H9 (cell line): ENCODE data around the gene LTBP2. TPM values are rescaled to one million over a fixed set of nuclear protein-coding genes. Genes with fewer than 3 reads are reported as not detected.

Experiments
- DNase-seq: peaks from one replicate; pipeline ENCODE4 v3.0.0-alpha.2; 2017
- H2AFZ ChIP-seq: one replicate; pipeline ENCODE4 v1.6.1; 2013; ENCODE audit warnings: mild to moderate bottlenecking, low read length, control low read depth, moderate library complexity
- H2AK5ac ChIP-seq: 2 replicates; pipeline ENCODE4 v1.6.1; 2013; ENCODE audit warnings: low read length, control low read depth, mixed read lengths; ENCODE audit not compliant: insufficient read length
- H2BK120ac ChIP-seq: one replicate; pipeline ENCODE4 v1.6.1; 2013; ENCODE audit warnings: low read depth, mild to moderate bottlenecking, low read length, control low read depth, inconsistent platforms; ENCODE audit not compliant: poor library complexity, severe bottlenecking
- H2BK12ac ChIP-seq: 2 replicates; pipeline ENCODE4 v1.6.1; 2013; ENCODE audit warnings: low read length, control low read depth, mixed read lengths, low read depth; ENCODE audit not compliant: insufficient read length
- H2BK15ac ChIP-seq: 2 replicates; pipeline ENCODE4 v1.6.1; 2013; ENCODE audit warnings: low read depth, low read length, control low read depth
- H2BK20ac ChIP-seq: one replicate; pipeline ENCODE4 v1.6.1; 2013; ENCODE audit warnings: low read depth, mild to moderate bottlenecking, low read length, control low read depth, inconsistent platforms; ENCODE audit not compliant: poor library complexity, severe bottlenecking
- H2BK5ac ChIP-seq: 2 replicates; pipeline ENCODE4 v1.6.1; 2013; ENCODE audit warnings: low read length, control low read depth, mixed read lengths; ENCODE audit not compliant: insufficient read length
- H3K14ac ChIP-seq: 2 replicates; pipeline ENCODE4 v1.6.1; 2013; ENCODE audit warnings: low read length, control low read depth; ENCODE audit not compliant: insufficient read depth
- H3K18ac ChIP-seq: 2 replicates; pipeline ENCODE4 v1.6.1; 2013; ENCODE audit warnings: low read depth, mild to moderate bottlenecking, mixed read lengths, low read length, control low read depth; ENCODE audit not compliant: insufficient read length
- H3K23ac ChIP-seq: 2 replicates; pipeline ENCODE4 v1.6.1; 2013; ENCODE audit warnings: low read length, control low read depth, mixed read lengths, low read depth; ENCODE audit not compliant: insufficient read length
- H3K23me2 ChIP-seq: 2 replicates; pipeline ENCODE4 v1.6.1; 2013; ENCODE audit warnings: low read depth, mild to moderate bottlenecking, mixed read lengths, low read length, control low read depth; ENCODE audit not compliant: insufficient read length, poor library complexity, severe bottlenecking
- H3K27ac ChIP-seq: 2 replicates; pipeline ENCODE4 v1.5.1; 2013; ENCODE audit warnings: low read length, control low read depth, mixed read lengths, low read depth; ENCODE audit not compliant: insufficient read length
- H3K27me3 ChIP-seq: 2 replicates; pipeline ENCODE4 v1.6.1; 2013; ENCODE audit warnings: low read length, control low read depth, inconsistent platforms; ENCODE audit not compliant: insufficient read depth
- H3K4ac ChIP-seq: 2 replicates; pipeline ENCODE4 v1.6.1; 2013; ENCODE audit warnings: low read depth, mild to moderate bottlenecking, control low read depth, inconsistent platforms, low read length, moderate library complexity
- H3K4me1 ChIP-seq: 2 replicates; pipeline ENCODE4 v1.6.1; 2013; ENCODE audit warnings: low read length, control low read depth, inconsistent platforms; ENCODE audit not compliant: insufficient read depth
- H3K4me2 ChIP-seq: 2 replicates; pipeline ENCODE4 v1.6.1; 2013; ENCODE audit warnings: low read length, control low read depth, mixed read lengths; ENCODE audit not compliant: insufficient read length, insufficient read depth
- H3K56ac ChIP-seq: 2 replicates; pipeline ENCODE4 v1.6.1; 2013; ENCODE audit warnings: low read depth, mild to moderate bottlenecking, mixed read lengths, low read length, control low read depth; ENCODE audit not compliant: insufficient read length
- H3K79me1 ChIP-seq: 2 replicates; pipeline ENCODE4 v1.6.1; 2013; ENCODE audit warnings: low read depth, mild to moderate bottlenecking, moderate library complexity, low read length, control low read depth, inconsistent platforms; ENCODE audit not compliant: insufficient read depth, poor library complexity, severe bottlenecking
- H3K79me2 ChIP-seq: 2 replicates; pipeline ENCODE4 v1.6.1; 2013; ENCODE audit warnings: low read length, control low read depth, inconsistent platforms; ENCODE audit not compliant: insufficient read depth
- H3K9ac ChIP-seq: 2 replicates; pipeline ENCODE4 v1.6.1; 2013; ENCODE audit warnings: low read length, control low read depth, mixed read lengths; ENCODE audit not compliant: insufficient read length; ENCODE audit errors: extremely low read depth
- H3K9me3 ChIP-seq: one replicate; pipeline ENCODE4 v1.6.1; 2013; ENCODE audit warnings: low read depth, low read length, inconsistent platforms; ENCODE audit not compliant: control insufficient read depth
- H3T11ph ChIP-seq: one replicate; pipeline ENCODE4 v1.6.1; 2013; ENCODE audit warnings: mild to moderate bottlenecking, low read length, control low read depth, inconsistent platforms
- H4K20me1 ChIP-seq: one replicate; pipeline ENCODE4 v1.6.1; 2013; ENCODE audit not compliant: control insufficient read depth, insufficient read length, insufficient read depth
- H4K5ac ChIP-seq: 2 replicates; pipeline ENCODE4 v1.6.1; 2013; ENCODE audit warnings: low read depth, mild to moderate bottlenecking, mixed read lengths, low read length, control low read depth; ENCODE audit not compliant: insufficient read length
- H4K8ac ChIP-seq: replicated peaks from 2 replicates; pipeline ENCODE4 v1.6.1; 2013; ENCODE audit warnings: low read length, control low read depth, mixed read lengths, low read depth; ENCODE audit not compliant: insufficient read length
- H4K91ac ChIP-seq: 2 replicates; pipeline ENCODE4 v1.6.1; 2013; ENCODE audit warnings: low read depth, mild to moderate bottlenecking, moderate library complexity, mixed read lengths, low read length, control low read depth; ENCODE audit not compliant: insufficient read length
- H3K27ac Mint-ChIP-seq, 3 experiments: 2 replicates in 2 of 3; 3 replicates in 1 of 3; pipeline ENCODE4 v1.8.0; 2020 to 2021; ENCODE audit warnings: mixed read lengths in 3 of 3, mild to moderate bottlenecking in 1 of 3, moderate library complexity in 1 of 3
- H3K27me3 Mint-ChIP-seq: 2 replicates; pipeline ENCODE4 v1.8.0; 2021; ENCODE audit warnings: low read depth, mild to moderate bottlenecking, moderate library complexity, mixed read lengths
- H3K36me3 Mint-ChIP-seq, 3 experiments: 2 replicates in 2 of 3; 3 replicates in 1 of 3; pipeline ENCODE4 v1.8.0; 2020 to 2021; ENCODE audit warnings: low read depth in 3 of 3, mixed read lengths in 3 of 3; ENCODE audit not compliant: insufficient read depth in 1 of 3
- H3K4me1 Mint-ChIP-seq, 2 experiments: 2 replicates each; pipeline ENCODE4 v1.8.0; 2020; ENCODE audit warnings: mixed read lengths in 2 of 2
- H3K4me3 Mint-ChIP-seq, 2 experiments: 2 replicates in 1 of 2; 3 replicates in 1 of 2; pipeline ENCODE4 v1.8.0; 2020 to 2021; ENCODE audit warnings: mild to moderate bottlenecking in 2 of 2, mixed read lengths in 2 of 2, moderate library complexity in 1 of 2
- H3K9me3 Mint-ChIP-seq, 2 experiments: 2 replicates in 1 of 2; 3 replicates in 1 of 2; pipeline ENCODE4 v1.8.0; 2020; ENCODE audit warnings: mild to moderate bottlenecking in 2 of 2, mixed read lengths in 2 of 2, moderate library complexity in 1 of 2
- WGBS: extraction: QIAGEN DNeasy Blood & Tissue Kit; methylation state at CpG from one replicate; pipeline ENCODE4 v1.1.7; 2013; ENCODE audit warnings: missing lambda C conversion rate, low lambda C conversion rate, mixed read lengths; ENCODE audit not compliant: insufficient read length; ENCODE audit errors: extremely low coverage; 5-methylcytosine and 5-hydroxymethylcytosine counted together
- total RNA-seq: library from RNA; stranded (reverse); gene quantifications from 2 replicates; pipeline ENCODE4 v1.2.1, GENCODE V29; 2021
- TF ChIP-seq, protein P1 (sequence below): fragments of 200-600 bp; sonication (generic); conservative IDR thresholded peaks from 3 replicates; pipeline ENCODE4 v1.8.0; 2021; ENCODE audit warnings: antibody characterized with exemption, mild to moderate bottlenecking

LTBP2 gene
- total RNA-seq, 1 experiment from 2014 or later: 0.77 TPM

DNA sequence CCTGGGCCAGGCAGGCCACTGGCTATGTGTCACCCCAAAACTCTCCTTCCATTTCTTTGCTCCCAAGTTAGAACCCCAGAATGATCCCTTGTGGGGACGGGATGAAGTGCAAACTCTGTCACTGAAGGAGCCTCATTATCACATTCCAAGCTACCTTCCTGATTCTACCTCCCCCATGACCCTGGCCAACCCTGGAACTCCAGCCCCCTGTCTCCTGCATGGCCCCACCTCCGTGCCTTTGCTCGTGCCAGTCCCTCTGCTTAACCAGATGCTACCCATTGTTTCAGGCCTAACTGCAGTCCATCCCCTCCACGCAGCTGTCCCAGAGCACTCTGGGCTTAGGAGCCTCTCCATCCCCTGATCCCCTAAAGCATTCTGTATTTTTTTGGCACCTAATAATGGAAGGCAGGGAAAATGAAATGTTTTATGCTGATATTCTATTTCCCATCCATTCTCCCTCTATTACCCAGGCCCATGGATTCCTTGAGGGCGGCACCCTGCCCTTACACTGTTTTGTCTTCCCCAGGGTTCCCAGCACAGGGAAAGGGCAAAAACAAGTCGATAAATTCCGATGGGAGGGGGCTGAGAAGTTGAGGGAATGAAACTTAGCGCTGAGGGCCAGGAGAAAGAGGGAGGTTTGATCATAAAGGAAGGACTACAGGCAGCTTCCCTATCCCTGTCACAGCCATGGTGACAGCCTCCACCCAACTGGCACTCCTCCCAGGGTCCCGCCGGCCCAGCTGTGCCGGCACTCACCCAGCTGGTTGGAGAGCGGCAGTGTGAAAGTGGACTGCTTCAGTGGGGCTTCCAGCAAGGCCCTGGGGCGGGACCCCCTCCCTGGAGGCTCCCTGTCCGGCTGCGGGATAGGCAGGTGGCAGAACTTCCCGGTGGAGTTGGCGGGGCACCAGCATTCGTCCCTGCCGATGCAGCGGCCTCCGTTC is 60.3 kb downstream of the LTBP2 start:
- Histone ChIP-seq H2BK120ac (no peak overlapping the region), H2BK20ac (no peak overlapping the region), H4K5ac (no peak overlapping the region), H2AFZ (no peak overlapping the region), H3K4me2 (no peak overlapping the region), H3K4me1 (no peaks in the 10 kb centered on the region; the same call in 1 of the 2 replicates), H4K8ac (no peak overlapping the region), H3K4ac (no peak overlapping the region), H2BK12ac (no peak overlapping the region), H3K79me1 (no peaks in the 10 kb centered on the region), H3K56ac (no peak overlapping the region), H4K91ac (no peak overlapping the region), H3K23me2 (no peaks in the 10 kb centered on the region), H2BK5ac (no peak overlapping the region), H3K9me3 (no peaks in the 10 kb centered on the region), H3K27ac (no peak overlapping the region), H3K14ac (no peak overlapping the region), H2AK5ac (no peak overlapping the region), H3K79me2 (no peaks in the 10 kb centered on the region), H3K18ac (no peak overlapping the region), H4K20me1 (no peaks in the 10 kb centered on the region), H3K9ac (no peak overlapping the region), H3T11ph (no peak overlapping the region), H3K27me3 (no peaks in the 10 kb centered on the region), H3K23ac (no peak overlapping the region), H2BK15ac (no peak overlapping the region)
- Mint-ChIP-seq H3K27ac (peak overlapping the region; percentile 32 to 86 (median 51); a peak in 5 of 7 replicates), H3K27me3 (peaks cover 1% of the 10 kb centered on the region; the same call in 1 of the 2 replicates), H3K4me3 (no peak overlapping the region), H3K9me3 (no peaks in the 10 kb centered on the region), H3K4me1 (peaks cover 8 to 21% of the 10 kb centered on the region in 2 experiments), H3K36me3 (no peaks in the 10 kb centered on the region)
- TF ChIP-seq, protein P1, sequence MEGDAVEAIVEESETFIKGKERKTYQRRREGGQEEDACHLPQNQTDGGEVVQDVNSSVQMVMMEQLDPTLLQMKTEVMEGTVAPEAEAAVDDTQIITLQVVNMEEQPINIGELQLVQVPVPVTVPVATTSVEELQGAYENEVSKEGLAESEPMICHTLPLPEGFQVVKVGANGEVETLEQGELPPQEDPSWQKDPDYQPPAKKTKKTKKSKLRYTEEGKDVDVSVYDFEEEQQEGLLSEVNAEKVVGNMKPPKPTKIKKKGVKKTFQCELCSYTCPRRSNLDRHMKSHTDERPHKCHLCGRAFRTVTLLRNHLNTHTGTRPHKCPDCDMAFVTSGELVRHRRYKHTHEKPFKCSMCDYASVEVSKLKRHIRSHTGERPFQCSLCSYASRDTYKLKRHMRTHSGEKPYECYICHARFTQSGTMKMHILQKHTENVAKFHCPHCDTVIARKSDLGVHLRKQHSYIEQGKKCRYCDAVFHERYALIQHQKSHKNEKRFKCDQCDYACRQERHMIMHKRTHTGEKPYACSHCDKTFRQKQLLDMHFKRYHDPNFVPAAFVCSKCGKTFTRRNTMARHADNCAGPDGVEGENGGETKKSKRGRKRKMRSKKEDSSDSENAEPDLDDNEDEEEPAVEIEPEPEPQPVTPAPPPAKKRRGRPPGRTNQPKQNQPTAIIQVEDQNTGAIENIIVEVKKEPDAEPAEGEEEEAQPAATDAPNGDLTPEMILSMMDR: no peak
- DNase-seq: no peak
- WGBS: no CpG with 5 or more reads among the region's 21 CpGs
